HG02938 (cell line): ENCODE data around the gene NUMB.

Experiments
- ATAC-seq: cut with Tn5 transposase; IDR thresholded peaks from one replicate; pipeline ENCODE4 v1.9.1; 2021; ENCODE audit warnings: mild to moderate bottlenecking, moderate library complexity; ENCODE audit not compliant: unreplicated experiment

NUMB gene

DNA sequence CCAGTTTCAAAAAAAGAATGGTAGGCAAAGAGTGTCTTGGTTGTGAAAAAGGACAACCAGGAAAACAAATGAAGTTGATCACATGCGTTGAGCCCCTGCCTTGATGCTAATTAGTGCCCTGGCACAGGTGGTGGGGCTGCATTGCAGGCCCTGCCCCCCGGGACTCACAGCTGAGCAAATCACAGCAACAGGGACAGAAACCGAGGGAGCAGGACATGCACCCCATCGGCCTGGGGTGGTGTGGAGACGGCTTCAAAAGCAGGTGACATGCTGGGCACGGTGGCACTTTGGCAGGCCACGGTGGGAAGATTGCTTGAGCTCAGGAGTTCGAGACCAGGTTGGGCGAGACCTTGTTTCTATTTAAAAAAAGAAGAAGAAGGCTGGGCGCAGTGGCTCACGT lies 222.2 kb downstream of the NUMB start:
- ATAC-seq, result no peak

DNA sequence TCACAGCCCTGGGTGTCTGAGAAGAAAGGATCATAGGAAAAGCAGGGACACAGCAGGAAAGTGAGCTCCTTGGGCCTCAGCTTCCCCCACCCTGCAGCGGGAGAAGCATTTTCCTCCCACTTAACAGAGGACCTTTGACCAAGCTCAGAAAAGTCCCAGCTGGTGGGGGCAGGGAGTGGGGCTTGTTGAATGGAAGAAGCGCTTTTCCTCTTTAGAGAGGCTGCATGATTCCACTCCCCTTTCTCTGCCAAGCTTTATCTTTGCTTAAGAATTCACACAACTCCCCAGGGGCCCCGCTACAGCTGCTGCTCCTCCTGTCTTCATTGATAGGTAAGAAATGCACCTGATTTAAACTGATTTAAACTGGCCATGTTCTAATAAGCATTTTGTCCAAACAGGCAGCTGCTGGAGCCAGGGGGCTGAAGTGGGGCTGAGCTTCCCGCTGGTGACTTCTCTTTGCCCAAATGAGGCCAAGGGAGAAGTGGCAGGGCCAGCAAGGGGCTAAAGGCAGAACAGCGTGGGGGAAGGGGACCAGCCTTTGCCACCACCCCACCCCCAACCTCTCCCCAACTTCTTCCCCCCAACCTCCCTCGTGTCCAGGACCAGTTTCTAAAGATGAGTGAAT lies 222.7 kb downstream of the NUMB start:
- ATAC-seq, result no peak

DNA sequence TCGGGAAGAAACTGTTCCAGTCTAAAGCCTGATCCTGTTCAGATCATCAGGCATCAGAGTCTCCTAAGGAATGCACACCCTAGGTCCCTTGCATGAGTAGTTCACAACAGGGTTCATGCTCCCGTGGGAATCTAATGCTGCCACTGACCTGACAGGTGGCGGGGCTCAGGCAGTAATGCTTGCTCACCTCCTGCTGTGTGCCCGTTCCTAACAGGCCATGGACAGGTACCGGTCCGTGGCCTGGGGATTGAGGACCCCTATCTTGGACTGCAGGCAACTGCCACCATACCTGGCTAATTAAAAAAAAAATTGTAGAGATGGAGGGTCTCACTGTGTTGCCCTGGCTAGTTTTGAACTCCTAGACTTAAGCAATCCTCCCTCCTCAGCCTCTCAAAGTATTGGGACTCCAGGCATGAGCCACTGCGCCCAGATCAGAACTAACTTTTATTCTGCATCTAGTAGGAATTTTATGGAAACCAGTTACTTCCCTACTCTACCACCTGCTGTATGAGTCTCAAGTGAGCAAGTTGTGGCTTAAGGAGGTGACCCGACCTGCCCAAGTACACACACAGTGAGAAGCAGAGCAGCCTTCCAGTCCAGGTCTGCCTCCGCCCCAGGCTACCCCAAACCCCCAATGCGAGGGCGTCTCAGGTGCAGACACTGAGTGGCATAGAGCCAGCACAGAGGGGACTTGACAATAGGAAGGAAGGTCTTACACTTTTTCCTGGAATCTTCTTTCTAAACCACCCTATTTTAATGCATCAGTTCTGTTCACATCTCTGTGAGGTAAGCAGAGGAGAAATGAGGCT lies 223.6 kb downstream of the NUMB start:
- ATAC-seq, result no peak

DNA sequence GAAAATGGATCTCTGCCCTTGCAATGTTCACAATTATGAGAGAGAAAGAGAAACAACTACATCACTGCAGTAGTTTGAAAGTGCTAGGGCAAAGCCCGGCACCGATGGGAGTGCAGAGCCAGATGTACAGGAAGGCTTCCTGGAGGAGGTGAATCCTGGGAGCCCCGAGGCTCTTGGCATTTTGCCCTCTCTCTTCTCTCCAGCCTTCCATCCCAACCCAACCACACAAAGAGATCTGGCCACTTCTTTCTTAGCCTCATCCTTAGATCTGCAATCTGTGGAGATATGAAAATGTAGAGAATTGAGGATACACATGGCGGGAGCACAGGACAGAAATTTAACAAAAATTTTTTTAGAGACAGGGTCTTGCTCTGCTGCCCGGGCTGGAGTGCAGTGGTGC lies 224.3 kb downstream of the NUMB start:
- no peak for ATAC-seq

DNA sequence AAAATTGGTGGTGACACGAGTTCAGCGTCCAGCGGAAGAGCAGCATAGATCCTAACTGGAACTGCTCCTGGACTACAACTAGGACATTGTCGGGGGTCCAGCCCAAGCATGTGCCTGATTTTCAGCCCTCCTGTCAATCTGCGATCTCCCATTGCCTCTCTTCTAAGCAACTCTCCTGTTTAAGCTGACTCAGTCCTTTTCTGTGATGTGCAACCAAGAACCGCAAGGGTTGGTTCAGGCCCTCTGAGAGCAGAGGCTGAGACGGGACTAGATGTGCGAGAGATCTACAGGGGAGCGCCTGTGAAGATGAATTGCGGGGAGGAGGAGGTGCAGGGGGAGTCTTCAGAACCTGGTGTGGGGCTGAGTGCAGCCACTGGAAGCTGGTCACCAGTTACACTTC lies 224.8 kb downstream of the NUMB start:
- no peak for ATAC-seq

DNA sequence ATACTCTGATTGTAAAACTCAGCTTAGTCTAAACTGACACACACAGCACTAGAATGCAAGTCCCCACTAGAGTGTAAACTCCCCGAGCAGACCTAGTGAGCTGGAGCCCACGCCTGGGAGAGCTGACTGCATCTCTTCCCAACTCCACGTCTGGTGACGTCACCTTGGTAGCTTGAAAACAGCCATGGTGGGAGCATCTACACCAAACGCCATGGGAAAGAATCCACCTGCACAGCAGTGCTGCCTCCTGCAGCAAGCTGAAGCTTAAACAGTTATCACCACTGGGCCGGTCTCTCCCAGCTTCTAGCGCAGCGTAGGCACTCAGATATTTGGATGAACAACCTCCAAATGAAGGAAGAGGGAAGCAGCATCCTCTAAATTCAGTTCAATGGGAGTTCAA lies 225.4 kb downstream of the NUMB start:
- no peak for ATAC-seq

DNA sequence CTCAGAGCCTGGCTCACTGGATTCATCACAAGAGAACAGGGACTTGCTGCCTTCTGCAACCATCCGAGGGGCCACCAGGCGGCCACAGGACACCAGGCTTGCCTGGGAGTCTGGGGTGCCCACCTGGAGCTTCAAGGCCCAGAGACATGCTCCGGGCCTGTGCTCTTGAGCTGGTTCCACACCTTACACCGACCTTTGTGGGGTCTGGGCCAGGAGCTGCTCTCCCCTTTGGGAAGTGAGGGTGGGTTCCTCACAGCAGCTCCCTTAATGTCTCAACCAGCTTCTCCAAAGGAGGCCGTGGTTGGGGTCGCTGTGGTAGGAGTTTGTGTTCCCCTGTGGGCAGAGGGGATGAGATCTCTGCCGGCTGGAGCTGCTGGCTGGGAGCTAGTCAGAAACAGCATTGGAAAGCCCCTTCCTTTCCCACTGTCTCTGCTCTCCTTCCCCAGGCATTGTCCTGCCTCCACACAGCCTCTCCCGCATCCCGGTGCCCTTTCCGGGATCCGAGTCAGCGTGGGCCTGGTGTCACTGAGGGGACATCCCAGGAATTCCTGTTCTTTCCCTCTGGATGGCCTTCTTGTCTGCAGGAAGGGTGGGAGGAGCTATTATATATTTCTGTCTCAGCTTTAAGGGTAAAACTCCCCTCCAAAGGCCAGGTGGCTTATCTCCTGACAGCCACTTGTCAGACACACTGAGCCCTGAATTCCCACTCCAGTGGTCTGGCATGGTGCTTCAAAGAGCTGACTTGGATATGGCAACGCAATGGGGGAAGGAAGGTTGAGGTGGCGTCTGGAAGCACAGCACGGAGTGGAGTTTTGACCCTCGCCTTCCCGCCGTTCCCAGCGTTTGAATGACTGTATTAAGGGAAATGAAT lies 226.1 kb downstream of the NUMB start:
- no peak for ATAC-seq

DNA sequence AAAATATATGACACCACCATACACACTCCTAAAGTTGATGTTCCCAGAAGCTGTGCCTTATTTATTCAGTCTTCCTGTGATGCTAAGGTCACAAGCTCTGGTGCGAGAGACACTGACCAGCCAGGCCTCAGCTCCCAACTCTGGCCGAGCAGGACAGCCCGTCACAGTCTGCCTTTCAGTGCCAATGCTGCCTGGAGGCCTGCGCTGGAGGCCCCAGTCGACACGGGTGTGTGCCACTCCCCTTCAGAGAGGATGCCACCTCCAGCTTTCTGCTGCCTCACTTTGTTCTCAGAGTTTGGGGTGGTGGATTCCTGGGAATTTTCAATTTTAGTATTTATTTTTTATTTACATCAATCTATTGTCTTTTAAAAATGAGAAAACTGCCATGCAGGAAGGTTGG lies 228.3 kb downstream of the NUMB start:
- ATAC-seq, result no peak

DNA sequence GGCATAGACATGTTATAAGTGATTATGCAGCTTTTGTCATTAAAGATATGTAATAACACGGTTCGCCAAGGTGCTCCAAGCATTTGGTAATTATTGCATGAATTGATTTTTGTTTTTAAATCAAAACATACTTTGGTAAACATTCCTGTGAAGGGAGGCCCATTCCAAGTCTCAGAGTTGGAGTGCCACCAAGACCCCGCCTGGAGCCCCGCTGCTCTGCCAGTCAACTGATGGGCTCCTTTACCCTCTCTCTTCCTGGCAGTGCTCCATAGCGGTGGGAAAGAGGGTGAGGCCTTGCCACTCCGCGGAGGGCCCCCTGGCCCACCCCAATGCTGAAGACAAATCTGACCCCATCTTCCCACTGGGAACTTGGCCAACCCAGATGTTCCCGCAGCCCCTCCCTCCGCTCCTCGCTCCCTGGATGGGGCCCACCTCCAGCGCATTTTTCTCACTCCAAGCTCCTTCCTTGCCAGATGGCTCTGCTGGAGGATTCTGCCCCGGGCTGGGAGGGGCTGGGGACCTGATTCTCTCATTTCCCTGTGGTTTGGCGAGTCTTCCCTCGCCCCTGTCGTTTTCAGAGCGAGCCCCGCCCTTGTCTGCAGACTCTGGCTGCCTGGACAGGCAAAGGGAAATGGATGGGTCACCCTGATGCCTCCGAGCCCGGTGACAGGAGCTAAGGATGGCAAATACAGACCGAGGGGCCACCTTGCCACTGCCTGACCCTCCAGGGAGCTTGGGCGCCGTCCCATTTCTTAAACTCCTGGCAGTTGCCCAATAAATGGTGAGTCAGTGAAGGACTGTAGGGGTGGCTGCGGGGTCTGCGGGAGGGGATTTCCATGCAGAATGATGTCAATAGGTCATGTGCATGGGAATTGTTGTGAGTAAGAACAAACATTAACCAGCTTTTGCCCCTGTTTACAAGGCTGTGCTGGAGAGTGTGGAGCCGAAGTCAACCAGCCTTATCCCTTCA lies 230.2 kb downstream of the NUMB start:
- no peak for ATAC-seq

DNA sequence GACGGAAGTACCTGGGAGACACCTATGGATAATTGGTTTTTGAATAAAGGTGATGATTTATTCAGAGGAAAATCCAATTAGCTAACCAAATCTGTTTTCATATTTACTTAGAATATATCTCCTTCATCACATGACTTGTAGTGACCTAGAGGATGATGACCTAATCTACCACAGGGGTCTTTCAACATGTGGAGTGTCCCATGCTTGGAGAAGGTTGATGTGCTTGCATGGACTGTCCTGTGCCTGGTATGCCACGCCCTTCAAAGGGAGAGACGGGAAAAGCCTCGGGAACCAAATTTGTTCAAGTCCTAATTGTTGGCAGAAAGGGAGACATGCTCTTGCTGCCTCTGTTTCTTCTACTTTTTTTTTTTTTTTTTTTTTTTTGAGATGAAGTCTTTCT lies 232.8 kb downstream of the NUMB start:
- ATAC-seq, result no peak
